Astrocyte (in vitro differentiated cells and primary cell): ENCODE data around the gene LHFPL4. TPM values are rescaled to one million over a fixed set of nuclear protein-coding genes. Genes with fewer than 3 reads are reported as not detected.

ENCODE experiments used
- DNase-seq: peaks from one replicate; pipeline ENCODE4 v3.0.0-alpha.2; 2010; ENCODE audit warnings: low read depth
- FAIRE-seq: peaks from 2 replicates; lab custom pipeline; 2011; peaks lifted over from hg19 to GRCh38; lab: Jason Lieb, UNC
- H2AFZ ChIP-seq: 2 replicates; pipeline ENCODE4 v1.6.0; 2012; ENCODE audit warnings: low read depth, low read length, inconsistent platforms
- H3K27ac ChIP-seq: 2 replicates; pipeline ENCODE4 v1.5.1; 2011; ENCODE audit warnings: low read depth, low read length, inconsistent platforms
- H3K27me3 ChIP-seq: 2 replicates; pipeline ENCODE4 v1.6.0; 2011; ENCODE audit warnings: low read length, inconsistent platforms; ENCODE audit not compliant: insufficient read depth
- H3K36me3 ChIP-seq: 2 replicates; pipeline ENCODE4 v1.5.1; 2011; ENCODE audit warnings: low read length, inconsistent platforms; ENCODE audit not compliant: insufficient read depth
- H3K4me1 ChIP-seq: 2 replicates; pipeline ENCODE4 v1.5.1; 2011; ENCODE audit warnings: low read length, inconsistent platforms; ENCODE audit not compliant: insufficient read depth
- H3K4me2 ChIP-seq: 2 replicates; pipeline ENCODE4 v1.6.0; 2012; ENCODE audit warnings: low read length, inconsistent platforms
- H3K4me3 ChIP-seq: 2 replicates; pipeline ENCODE4 v1.5.1; 2011; ENCODE audit warnings: low read depth, mild to moderate bottlenecking, low read length, inconsistent platforms; ENCODE audit not compliant: insufficient read depth
- H3K79me2 ChIP-seq: 2 replicates; pipeline ENCODE4 v1.6.0; 2012; ENCODE audit warnings: mild to moderate bottlenecking, low read length, inconsistent platforms; ENCODE audit not compliant: insufficient read depth
- H3K9ac ChIP-seq: 2 replicates; pipeline ENCODE4 v1.6.0; 2012; ENCODE audit warnings: mild to moderate bottlenecking, low read length, inconsistent platforms
- H3K9me3 ChIP-seq: 2 replicates; pipeline ENCODE4 v1.5.1; 2012; ENCODE audit warnings: low read depth, mild to moderate bottlenecking, low read length, inconsistent platforms; ENCODE audit not compliant: insufficient read depth
- H4K20me1 ChIP-seq: 2 replicates; pipeline ENCODE4 v1.6.0; 2012; ENCODE audit warnings: low read length, inconsistent platforms; ENCODE audit not compliant: insufficient read depth
- H3K27ac Mint-ChIP-seq: one replicate; pipeline ENCODE4 v1.8.0; 2021; ENCODE audit warnings: mild to moderate bottlenecking, mixed read lengths; ENCODE audit not compliant: unreplicated experiment
- H3K27me3 Mint-ChIP-seq: one replicate; pipeline ENCODE4 v1.8.0; 2021; ENCODE audit warnings: low read depth, mixed read lengths; ENCODE audit not compliant: unreplicated experiment
- H3K36me3 Mint-ChIP-seq: one replicate; pipeline ENCODE4 v1.8.0; 2021; ENCODE audit warnings: low read depth, mixed read lengths; ENCODE audit not compliant: unreplicated experiment
- H3K4me1 Mint-ChIP-seq: one replicate; pipeline ENCODE4 v1.8.0; 2021; ENCODE audit warnings: low read depth, mixed read lengths; ENCODE audit not compliant: unreplicated experiment
- H3K4me3 Mint-ChIP-seq: one replicate; pipeline ENCODE4 v1.8.0; 2021; ENCODE audit warnings: mild to moderate bottlenecking, moderate library complexity, mixed read lengths; ENCODE audit not compliant: unreplicated experiment
- H3K9me3 Mint-ChIP-seq: one replicate; pipeline ENCODE4 v1.8.0; 2021; ENCODE audit warnings: mild to moderate bottlenecking, mixed read lengths; ENCODE audit not compliant: unreplicated experiment
- EZH2 ChIP-seq: IDR thresholded peaks from 2 replicates; pipeline ENCODE4 v1.6.1; 2012; ENCODE audit warnings: mild to moderate bottlenecking, low read length, inconsistent platforms; ENCODE audit not compliant: insufficient read depth
- total RNA-seq: library from RNA; stranded (reverse); gene quantifications from 2 replicates; pipeline ENCODE4 v1.2.1, GENCODE V29; 2021
- TF ChIP-seq, protein P1 (sequence below): IDR thresholded peaks from 2 replicates; pipeline ENCODE4 v1.5.1; 2011; ENCODE audit warnings: low read depth, mild to moderate bottlenecking, inconsistent platforms, low read length, moderate library complexity; ENCODE audit not compliant: insufficient read depth

LHFPL4 gene
- total RNA-seq, 1 donor from 2014 or later = 0.11 TPM

DNA sequence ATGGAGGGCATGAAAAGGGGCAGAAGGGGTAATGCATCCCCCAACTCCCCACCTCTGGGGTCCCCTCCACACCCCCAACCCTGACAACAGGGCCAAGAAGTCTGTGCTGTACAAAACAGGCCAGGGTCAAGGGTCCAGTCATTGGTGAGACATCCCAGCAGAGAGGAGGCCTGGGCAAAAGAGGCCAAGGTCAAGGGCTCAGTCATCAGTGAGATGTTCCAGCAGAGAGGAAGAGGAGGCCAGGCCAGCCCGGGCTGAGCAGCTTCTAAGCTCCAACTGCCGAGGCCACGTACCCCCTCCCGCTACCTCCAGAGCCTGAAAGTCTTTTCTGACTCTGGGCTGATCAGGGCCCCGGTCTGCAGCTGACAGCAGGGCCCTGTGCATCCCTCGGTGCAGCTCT, 52.4 kb downstream of the LHFPL4 start:
- Histone ChIP-seq H4K20me1 (peaks cover 3% of the 10 kb centered on the region), H2AFZ (no peak overlapping the region), H3K4me2 (no peak overlapping the region), H3K27ac (no peak overlapping the region), H3K27me3 (no peaks in the 10 kb centered on the region), H3K4me3 (no peak overlapping the region), H3K36me3 (no peaks in the 10 kb centered on the region), H3K9me3 (no peaks in the 10 kb centered on the region), H3K4me1 (peaks cover 32% of the 10 kb centered on the region), H3K79me2 (no peaks in the 10 kb centered on the region), H3K9ac (no peak overlapping the region)
- H3K27ac Mint-ChIP-seq = no peak overlapping the region
- no peak for FAIRE-seq
- no peak overlapping the region for H3K4me3 Mint-ChIP-seq
- H3K36me3 Mint-ChIP-seq = no peaks in the 10 kb centered on the region
- DNase-seq = peak; percentile 21
- H3K9me3 Mint-ChIP-seq = no peaks in the 10 kb centered on the region
- peaks cover 18% of the 10 kb centered on the region for H3K27me3 Mint-ChIP-seq
- TF ChIP-seq, protein P1, sequence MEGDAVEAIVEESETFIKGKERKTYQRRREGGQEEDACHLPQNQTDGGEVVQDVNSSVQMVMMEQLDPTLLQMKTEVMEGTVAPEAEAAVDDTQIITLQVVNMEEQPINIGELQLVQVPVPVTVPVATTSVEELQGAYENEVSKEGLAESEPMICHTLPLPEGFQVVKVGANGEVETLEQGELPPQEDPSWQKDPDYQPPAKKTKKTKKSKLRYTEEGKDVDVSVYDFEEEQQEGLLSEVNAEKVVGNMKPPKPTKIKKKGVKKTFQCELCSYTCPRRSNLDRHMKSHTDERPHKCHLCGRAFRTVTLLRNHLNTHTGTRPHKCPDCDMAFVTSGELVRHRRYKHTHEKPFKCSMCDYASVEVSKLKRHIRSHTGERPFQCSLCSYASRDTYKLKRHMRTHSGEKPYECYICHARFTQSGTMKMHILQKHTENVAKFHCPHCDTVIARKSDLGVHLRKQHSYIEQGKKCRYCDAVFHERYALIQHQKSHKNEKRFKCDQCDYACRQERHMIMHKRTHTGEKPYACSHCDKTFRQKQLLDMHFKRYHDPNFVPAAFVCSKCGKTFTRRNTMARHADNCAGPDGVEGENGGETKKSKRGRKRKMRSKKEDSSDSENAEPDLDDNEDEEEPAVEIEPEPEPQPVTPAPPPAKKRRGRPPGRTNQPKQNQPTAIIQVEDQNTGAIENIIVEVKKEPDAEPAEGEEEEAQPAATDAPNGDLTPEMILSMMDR = no peak
- TF ChIP-seq EZH2 = no peak
- peaks cover 8% of the 10 kb centered on the region for H3K4me1 Mint-ChIP-seq

DNA sequence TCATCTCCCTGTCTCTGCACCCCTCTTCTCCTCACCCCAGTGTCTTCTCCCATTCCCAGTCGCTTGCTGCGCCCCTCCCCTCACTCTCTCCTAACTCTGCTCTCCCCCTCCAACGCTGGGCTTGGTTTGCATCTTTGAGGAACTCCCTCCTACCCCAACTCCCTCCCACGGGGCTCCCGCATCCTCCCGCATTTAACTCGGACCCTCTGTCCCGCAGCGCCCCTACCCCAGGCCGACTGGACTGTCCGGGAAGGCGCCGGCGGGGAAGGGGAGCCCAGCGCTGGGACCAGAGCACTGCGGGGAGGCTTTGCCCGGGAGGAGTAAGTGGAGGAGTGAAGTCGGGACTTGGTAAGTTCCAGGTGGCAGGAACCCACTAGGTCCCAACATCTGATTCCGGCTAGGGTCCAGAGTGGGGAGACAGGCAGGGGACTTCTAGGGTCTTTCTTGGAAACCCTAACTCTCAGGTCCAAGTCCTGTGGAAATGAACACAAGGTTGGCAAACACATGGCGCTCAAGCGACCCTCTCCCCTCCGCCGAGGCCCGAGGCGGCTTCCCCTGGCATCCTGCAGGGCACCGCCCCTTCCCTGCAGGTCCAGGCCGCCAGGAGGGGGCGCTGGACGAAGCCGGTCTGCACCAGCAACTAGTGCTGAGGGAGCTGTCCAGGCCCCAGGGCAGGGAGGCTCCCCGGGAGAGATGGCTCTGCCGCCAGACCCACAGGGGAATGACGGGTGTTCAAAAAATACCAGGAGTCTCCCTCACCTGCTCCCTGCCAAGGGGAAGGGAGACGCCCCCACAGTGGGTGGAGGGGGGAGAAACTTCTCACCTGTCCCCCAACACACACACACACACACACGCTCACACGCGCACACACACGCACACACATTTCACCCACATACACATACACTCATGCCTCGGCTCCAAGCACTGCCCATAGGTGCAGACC, 53.2 kb downstream of the LHFPL4 start:
- Mint-ChIP-seq H3K9me3 (no peaks in the 10 kb centered on the region), H3K4me3 (peak overlapping the region; percentile 74), H3K27ac (peak overlapping the region; percentile 59), H3K4me1 (peaks cover 8% of the 10 kb centered on the region), H3K36me3 (peaks cover 2% of the 10 kb centered on the region), H3K27me3 (peaks cover 15% of the 10 kb centered on the region)
- Histone ChIP-seq H3K4me2 (peak overlapping the region; percentile 85), H3K79me2 (no peaks in the 10 kb centered on the region), H3K27me3 (no peaks in the 10 kb centered on the region), H3K4me1 (peaks cover 32% of the 10 kb centered on the region), H3K9ac (no peak overlapping the region), H3K36me3 (no peaks in the 10 kb centered on the region), H3K27ac (no peak overlapping the region), H3K4me3 (peak overlapping the region; percentile 6), H3K9me3 (no peaks in the 10 kb centered on the region), H2AFZ (peak overlapping the region; percentile 0), H4K20me1 (peaks cover 3% of the 10 kb centered on the region)
- peak; percentile 34 for DNase-seq
- TF ChIP-seq, protein P1 = peak; percentile 67
- TF ChIP-seq EZH2 = peak; percentile 29
- FAIRE-seq = no peak
